ENCODE results near the gene SDHB. TPM values are rescaled to one million over a fixed set of nuclear protein-coding genes. Genes with fewer than 3 reads are reported as not detected.

Gene SDHB
- total and polyA plus RNA-seq, 9 of the 15 experiments (the other 6 are each of a cell fraction or from before 2014, with no cell fraction given) = 207 to 554 (median 365) TPM

DNA sequence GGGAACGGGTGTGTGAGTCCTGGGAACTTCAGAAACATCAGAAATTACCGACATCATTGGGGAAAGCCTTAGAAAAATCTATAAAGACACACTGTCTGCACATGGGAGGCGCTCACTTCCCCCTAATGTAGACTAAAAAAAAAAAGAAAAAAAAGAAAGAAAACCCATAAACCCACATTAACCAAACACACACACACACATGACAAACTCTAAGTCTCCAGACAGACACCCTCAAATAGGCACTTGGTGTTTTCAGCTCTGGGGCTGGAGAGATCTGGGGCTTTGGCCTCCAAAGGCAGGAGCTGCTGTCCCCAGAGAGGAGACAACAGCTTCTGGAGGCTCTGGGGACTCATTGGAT is 13.2 kb upstream of the SDHB start (continued):
- TF ChIP-seq, protein P1, sequence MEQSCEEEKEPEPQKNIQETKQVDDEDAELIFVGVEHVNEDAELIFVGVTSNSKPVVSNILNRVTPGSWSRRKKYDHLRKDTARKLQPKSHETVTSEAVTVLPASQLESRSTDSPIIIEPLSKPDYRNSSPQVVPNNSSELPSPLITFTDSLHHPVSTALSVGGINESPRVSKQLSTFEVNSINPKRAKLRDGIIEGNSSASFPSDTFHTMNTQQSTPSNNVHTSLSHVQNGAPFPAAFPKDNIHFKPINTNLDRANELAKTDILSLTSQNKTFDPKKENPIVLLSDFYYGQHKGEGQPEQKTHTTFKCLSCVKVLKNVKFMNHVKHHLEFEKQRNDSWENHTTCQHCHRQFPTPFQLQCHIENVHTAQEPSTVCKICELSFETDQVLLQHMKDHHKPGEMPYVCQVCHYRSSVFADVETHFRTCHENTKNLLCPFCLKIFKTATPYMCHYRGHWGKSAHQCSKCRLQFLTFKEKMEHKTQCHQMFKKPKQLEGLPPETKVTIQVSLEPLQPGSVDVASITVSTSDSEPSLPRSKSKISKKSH (CRISPR knock-in tag; IDR thresholded peaks at IDR 0.05) = no peak
- TF ChIP-seq, protein P2, sequence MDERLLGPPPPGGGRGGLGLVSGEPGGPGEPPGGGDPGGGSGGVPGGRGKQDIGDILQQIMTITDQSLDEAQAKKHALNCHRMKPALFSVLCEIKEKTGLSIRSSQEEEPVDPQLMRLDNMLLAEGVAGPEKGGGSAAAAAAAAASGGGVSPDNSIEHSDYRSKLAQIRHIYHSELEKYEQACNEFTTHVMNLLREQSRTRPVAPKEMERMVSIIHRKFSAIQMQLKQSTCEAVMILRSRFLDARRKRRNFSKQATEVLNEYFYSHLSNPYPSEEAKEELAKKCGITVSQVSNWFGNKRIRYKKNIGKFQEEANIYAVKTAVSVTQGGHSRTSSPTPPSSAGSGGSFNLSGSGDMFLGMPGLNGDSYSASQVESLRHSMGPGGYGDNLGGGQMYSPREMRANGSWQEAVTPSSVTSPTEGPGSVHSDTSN (CRISPR knock-in tag; IDR thresholded peaks at IDR 0.05; ENCODE audit: low read depth) = no peak
- TF ChIP-seq, protein P2 (tag; conservative IDR thresholded peaks at IDR 0.05; ENCODE audit: low read depth) = no peak
- TF ChIP-seq XRCC4 (IDR thresholded peaks at IDR 0.05; ENCODE audit: extremely low read depth, insufficient read depth, insufficient read length) = no peak
- TF ChIP-seq WHSC1 (IDR thresholded peaks at IDR 0.05; ENCODE audit: low read length) = no peak

DNA sequence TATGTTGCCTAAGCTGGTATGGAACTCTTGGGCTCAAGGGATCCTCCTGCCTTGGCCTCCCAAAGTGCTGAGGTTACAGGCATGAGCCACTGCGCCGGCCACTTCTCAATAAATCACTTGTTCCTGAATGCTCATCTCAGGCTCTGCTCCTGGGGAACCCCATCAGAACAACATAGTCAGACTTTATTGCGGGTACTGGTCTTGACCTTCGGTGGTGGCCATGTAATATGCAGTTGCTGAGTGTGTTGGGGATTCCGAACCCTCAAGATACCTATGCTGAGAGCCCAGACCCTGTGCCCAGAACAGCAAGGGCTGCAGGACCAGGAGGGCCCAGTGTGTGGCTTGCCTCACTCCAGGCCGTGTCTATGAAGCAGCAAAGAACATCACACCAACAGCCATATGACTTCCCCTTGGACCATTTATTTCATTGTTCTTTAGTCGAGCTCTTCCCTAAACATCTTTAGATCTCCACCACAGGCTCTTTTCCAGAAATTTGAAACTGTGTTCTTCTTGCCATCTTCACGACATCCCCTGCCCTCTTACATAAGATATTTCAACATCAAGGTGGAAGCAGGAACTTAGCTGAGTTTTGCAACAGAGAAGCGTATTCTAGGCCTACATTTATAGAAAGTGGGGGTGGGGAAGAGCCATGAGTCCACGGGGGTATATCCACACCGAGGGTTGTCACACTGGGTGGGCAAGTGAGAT is 12.7 kb upstream of the SDHB start:
- WGBS (ENCODE audit: insufficient coverage, low coverage, missing lambda C conversion rate) = under 1% methylated on average over 11 of the region's 11 CpGs
- Histone ChIP-seq H3K4me1 (replicated peaks in 1 of 2; ENCODE audit: control insufficient read depth in 2 of 2, insufficient read depth in 2 of 2, low read length in 2 of 2) (no peaks in the 10 kb centered on the region; a peak in 1 of 5 replicates), H4K20me1 (replicated peaks; ENCODE audit: control insufficient read depth, insufficient read depth, low read length) (no peaks in the 10 kb centered on the region; the same call in 1 of the 2 replicates), H3K9ac (ENCODE audit: insufficient read depth in 1 of 2, low read depth in 2 of 2, low read length in 2 of 2) (no peak overlapping the region), H3K9me3 (replicated peaks; ENCODE audit: control insufficient read depth, insufficient read depth, low read depth, low read length) (no peaks in the 10 kb centered on the region; the same call in 1 of the 2 replicates), H3K36me3 (ENCODE audit: control insufficient read depth, insufficient read depth, low read length) (no peaks in the 10 kb centered on the region), H3K79me2 (ENCODE audit: control insufficient read depth, insufficient read depth, low read length) (no peaks in the 10 kb centered on the region), H3K9me1 (ENCODE audit: control insufficient read depth, insufficient read depth, low read length) (no peaks in the 10 kb centered on the region), H3K4me3 (no peak overlapping the region), H2AFZ (ENCODE audit: low read depth, low read length) (no peak overlapping the region), H3K27me3 (ENCODE audit: control insufficient read depth in 2 of 2, insufficient read depth in 2 of 2, low read length in 2 of 2) (peaks cover 28 to 61% of the 10 kb centered on the region in 2 experiments), H3K4me2 (ENCODE audit: insufficient read depth, low read length) (no peak overlapping the region), H3K27ac (ENCODE audit: extremely low read depth, low read depth, low read length) (no peak overlapping the region)
- in situ Hi-C loops (cut with MboI) (no loop called here), intact Hi-C loops (cut with micrococcal nuclease) (no loop called here)
- no peak for DNase-seq (ENCODE audit: extremely low read depth in 1 of 4, low spot score in 3 of 4)
- no peak for FAIRE-seq
- CTCF ChIA-PET (ENCODE audit: low intra/inter-chr PET ratio) = interaction anchor here (0.6 kb wide), 1 partner anchor 208 kb away, joined by 3 read pairs; no protein-coding TSS in a partner anchor
- no TSS peak for BruUV-seq (replicated peaks)
- POLR2A ChIA-PET = interaction anchor here (1.2 kb wide), 1 partner anchor 9 kb away, joined by 6 read pairs; no protein-coding TSS in a partner anchor
- ATAC-seq = no peak
- TF ChIP-seq MYC (IDR thresholded peaks at IDR 0.05; ENCODE audit: low read depth, low read length) (no peak), MYC (CRISPR knock-in tag; IDR thresholded peaks at IDR 0.05; ENCODE audit: borderline replicate concordance, low read depth) (no peak), JUNB (CRISPR knock-in tag; conservative IDR thresholded peaks at IDR 0.05) (no peak), ZNF316 (IDR thresholded peaks at IDR 0.05) (no peak), CBX5 (IDR thresholded peaks at IDR 0.05; ENCODE audit: borderline replicate concordance, low read depth) (no peak), NFRKB (IDR thresholded peaks at IDR 0.05; ENCODE audit: low read depth) (no peak), CBFA2T3 (IDR thresholded peaks at IDR 0.05) (no peak), ZNF445 (CRISPR knock-in tag; IDR thresholded peaks at IDR 0.05; ENCODE audit: low read depth) (no peak), CBX3 (IDR thresholded peaks at IDR 0.05; ENCODE audit: borderline replicate concordance in 1 of 2, low read length in 2 of 2) (no peak), ZNF75A (CRISPR knock-in tag; IDR thresholded peaks at IDR 0.05) (no peak), EZH2 (IDR thresholded peaks at IDR 0.05; ENCODE audit: borderline replicate concordance, low read depth, low read length) (no peak)
